Activated naive CD8-positive, alpha-beta T cell treated with anti-CD3 and anti-CD28 coated beads, Interleukin-2, amount 10 ng/mL, durations not matched to agents 7 days and 5 days (primary cell): ENCODE results near the gene COL4A6. TPM values are rescaled to one million over a fixed set of nuclear protein-coding genes. Genes with fewer than 3 reads are reported as not detected.

Source experiments
- ATAC-seq: fragments of 150-1000 bp; cut with Tn5 transposase; one replicate; pipeline ENCODE4 v1.10.0; 2021; ENCODE audit warnings: low read depth, moderate library complexity
- POLR2A ChIA-PET: fragments of 350-600 bp; sonication (Branson Sonifier 250); formaldehyde crosslinking; loops from one replicate; lab custom pipeline; 2021; ENCODE audit warnings: antibody characterized with exemption; lab: Charles Lee
- DNase-seq: peaks from one replicate; pipeline ENCODE4 v3.0.0; 2021
- H3K27ac Mint-ChIP-seq: one replicate; pipeline ENCODE4 v1.8.0; 2022; ENCODE audit warnings: mild to moderate bottlenecking, mixed read lengths
- H3K27me3 Mint-ChIP-seq: one replicate; pipeline ENCODE4 v1.8.0; 2022; ENCODE audit warnings: mild to moderate bottlenecking, moderate library complexity, mixed read lengths
- H3K36me3 Mint-ChIP-seq: one replicate; pipeline ENCODE4 v1.8.0; 2021; ENCODE audit warnings: mild to moderate bottlenecking, mixed read lengths
- H3K4me1 Mint-ChIP-seq: one replicate; pipeline ENCODE4 v1.8.0; 2021; ENCODE audit warnings: mixed read lengths
- H3K4me3 Mint-ChIP-seq: one replicate; pipeline ENCODE4 v1.8.0; 2022; ENCODE audit warnings: mild to moderate bottlenecking, moderate library complexity, mixed read lengths
- H3K9me3 Mint-ChIP-seq: one replicate; pipeline ENCODE4 v1.8.0; 2021; ENCODE audit warnings: mixed read lengths
- total RNA-seq, 2 experiments: library from RNA; stranded (reverse); gene quantifications; one replicate each; pipeline ENCODE4 v1.2.3, GENCODE V29; 2021

Gene COL4A6
- total RNA-seq, 2 experiments from 2014 or later, result not detected

- POLR2A ChIA-PET, result no interaction called here
- Mint-ChIP-seq H3K4me3 (no peak overlapping the region), H3K36me3 (peaks cover 8% of the 10 kb centered on the region), H3K9me3 (no peaks in the 10 kb centered on the region), H3K27ac (no peak overlapping the region), H3K4me1 (peaks cover 14% of the 10 kb centered on the region), H3K27me3 (peaks cover 2% of the 10 kb centered on the region)
- ATAC-seq (no peak), DNase-seq (no peak)
Observed at GRCh38 chrX:108159028-108159670, 279.1 kb downstream of the COL4A6 start.

DNA sequence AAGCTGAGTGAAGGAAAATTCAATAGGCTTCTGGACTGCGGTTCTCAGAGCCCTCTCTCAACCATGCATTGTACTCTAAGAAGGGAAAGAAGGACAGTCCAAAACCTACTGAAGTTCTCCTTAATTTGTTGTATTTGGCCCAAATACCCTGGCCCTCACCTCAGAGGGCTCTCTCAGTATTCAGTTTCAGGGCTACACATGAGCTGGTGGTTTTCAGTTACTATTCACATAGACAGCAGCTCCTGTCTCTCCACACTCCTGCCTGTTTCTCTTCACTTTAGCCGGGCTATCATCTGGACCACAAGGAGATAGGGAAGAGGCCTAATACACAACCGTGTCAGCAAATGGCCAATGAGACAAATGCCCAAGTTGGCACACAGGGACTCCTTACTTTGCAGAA, 280.6 kb downstream of the COL4A6 start:
- POLR2A ChIA-PET, result no interaction called here
- Mint-ChIP-seq H3K36me3 (peaks cover 20% of the 10 kb centered on the region), H3K27me3 (peaks cover 2% of the 10 kb centered on the region)

DNA sequence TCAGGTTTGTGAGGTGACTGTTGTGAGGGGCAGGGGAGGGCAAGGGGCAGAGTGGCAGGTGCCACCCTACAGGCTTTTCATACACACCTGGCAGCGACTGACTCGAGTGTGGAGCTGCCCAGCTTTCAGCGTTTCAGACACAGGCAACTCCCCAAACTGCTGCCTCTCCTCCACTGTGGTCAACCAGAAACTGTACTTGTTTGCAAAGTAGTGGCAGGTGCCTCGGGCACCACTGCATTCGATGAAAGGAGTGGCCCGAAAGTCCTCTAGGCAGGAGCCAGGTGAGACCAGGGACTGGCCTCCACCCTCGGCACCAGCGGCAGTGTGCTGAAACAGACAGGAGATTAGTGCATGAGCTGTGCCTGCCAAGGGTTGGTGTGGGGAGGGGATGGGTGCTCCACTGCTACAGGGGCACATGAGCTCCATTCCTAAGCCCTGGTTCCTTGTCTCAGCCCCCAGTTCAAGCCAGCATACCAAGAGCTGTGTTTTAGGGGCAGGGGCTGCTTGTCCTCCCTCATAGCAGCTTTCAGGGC, 281.2 kb downstream of the COL4A6 start:
- H3K4me3 Mint-ChIP-seq, result no peak overlapping the region
- POLR2A ChIA-PET, result no interaction called here
- no peaks in the 10 kb centered on the region for H3K9me3 Mint-ChIP-seq
- no peaks in the 10 kb centered on the region for H3K27me3 Mint-ChIP-seq
- no peak overlapping the region for H3K27ac Mint-ChIP-seq
- no peak for ATAC-seq
- H3K4me1 Mint-ChIP-seq, result peaks cover 14% of the 10 kb centered on the region
- no peak for DNase-seq
- H3K36me3 Mint-ChIP-seq, result peaks cover 22% of the 10 kb centered on the region

More for the DNA sequence above, 280.6 kb downstream of the COL4A6 start:
- no peak for ATAC-seq
- DNase-seq, result no peak
- Mint-ChIP-seq H3K27ac (no peak overlapping the region), H3K9me3 (no peaks in the 10 kb centered on the region), H3K4me3 (no peak overlapping the region), H3K4me1 (peaks cover 14% of the 10 kb centered on the region)

- peaks cover 15% of the 10 kb centered on the region for H3K4me1 Mint-ChIP-seq
- no peak overlapping the region for H3K27ac Mint-ChIP-seq
- no peak overlapping the region for H3K4me3 Mint-ChIP-seq
Observed at GRCh38 chrX:108156082-108156481, 282.1 kb downstream of the COL4A6 start.

DNA sequence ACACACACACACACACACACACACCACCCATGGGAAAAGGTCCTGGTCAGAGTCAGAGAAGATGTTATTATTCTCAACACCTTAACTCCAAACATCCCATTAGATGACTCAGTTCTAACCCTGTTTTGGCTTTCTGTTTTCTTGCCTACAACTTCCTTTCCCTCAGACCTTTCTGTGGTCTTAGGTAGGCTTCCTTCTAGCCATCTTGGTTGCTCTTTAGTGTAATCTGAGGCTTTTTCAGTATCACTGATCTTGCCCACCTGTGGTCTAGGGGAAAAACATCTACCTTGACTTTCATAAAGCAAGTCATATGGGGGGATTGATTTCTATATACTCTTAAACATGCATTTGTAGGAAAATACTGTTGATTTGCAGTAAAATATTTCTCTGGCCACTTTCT, 289.7 kb downstream of the COL4A6 start:
- H3K4me3 Mint-ChIP-seq, result peak overlapping the region; percentile 39
- no peak for DNase-seq

More at GRCh38 chrX:108156082-108156481, 282.1 kb downstream of the COL4A6 start:
- ATAC-seq (peak; percentile 58), DNase-seq (no peak)
- Mint-ChIP-seq H3K36me3 (peaks cover 27% of the 10 kb centered on the region), H3K9me3 (no peaks in the 10 kb centered on the region), H3K27me3 (peaks cover 2% of the 10 kb centered on the region)
- POLR2A ChIA-PET, result no interaction called here

GRCh38 chrX:108138814-108139702, 299.2 kb downstream of the COL4A6 start:
- no peak for ATAC-seq

More for the DNA sequence above, 289.7 kb downstream of the COL4A6 start:
- H3K36me3 Mint-ChIP-seq, result peaks cover 46% of the 10 kb centered on the region
- peak; percentile 70 for ATAC-seq
- H3K4me1 Mint-ChIP-seq, result peaks cover 13% of the 10 kb centered on the region
- H3K9me3 Mint-ChIP-seq, result no peaks in the 10 kb centered on the region
- H3K27ac Mint-ChIP-seq, result peak overlapping the region; percentile 60
- POLR2A ChIA-PET, result no interaction called here
- peaks cover 2% of the 10 kb centered on the region for H3K27me3 Mint-ChIP-seq

DNA sequence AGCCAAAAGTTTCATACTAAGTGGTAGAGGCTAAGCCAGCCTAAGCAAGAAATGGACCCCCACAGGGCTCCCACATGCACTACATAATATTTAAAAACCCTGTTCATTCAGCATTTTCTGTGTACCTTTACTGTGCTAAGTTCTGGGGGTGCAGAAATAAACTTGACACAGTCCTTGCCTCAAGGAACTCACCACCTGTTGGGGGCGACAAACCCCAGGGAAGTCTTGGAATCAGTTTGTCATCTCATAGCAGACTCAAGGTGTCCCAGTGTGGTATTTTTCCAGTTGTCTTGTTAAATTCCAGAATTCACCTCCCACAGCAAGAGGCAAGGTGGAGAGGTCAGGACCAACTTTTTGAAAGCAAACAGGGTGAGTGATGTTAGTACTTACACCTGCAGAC, 303.5 kb downstream of the COL4A6 start:
- no peak for ATAC-seq
- no peaks in the 10 kb centered on the region for H3K27me3 Mint-ChIP-seq
- POLR2A ChIA-PET, result no interaction called here
- no peak overlapping the region for H3K27ac Mint-ChIP-seq
- H3K9me3 Mint-ChIP-seq, result no peaks in the 10 kb centered on the region
- H3K36me3 Mint-ChIP-seq, result peaks cover 15% of the 10 kb centered on the region
- H3K4me3 Mint-ChIP-seq, result no peak overlapping the region
- no peak for DNase-seq
- H3K4me1 Mint-ChIP-seq, result peaks cover 2% of the 10 kb centered on the region

More at GRCh38 chrX:108138814-108139702, 299.2 kb downstream of the COL4A6 start:
- H3K27me3 Mint-ChIP-seq, result no peaks in the 10 kb centered on the region
- H3K4me1 Mint-ChIP-seq, result peaks cover 2% of the 10 kb centered on the region
- H3K36me3 Mint-ChIP-seq, result peaks cover 11% of the 10 kb centered on the region
- no peaks in the 10 kb centered on the region for H3K9me3 Mint-ChIP-seq
- no peak overlapping the region for H3K4me3 Mint-ChIP-seq
- no peak for DNase-seq
- POLR2A ChIA-PET, result no interaction called here
- H3K27ac Mint-ChIP-seq, result no peak overlapping the region

DNA sequence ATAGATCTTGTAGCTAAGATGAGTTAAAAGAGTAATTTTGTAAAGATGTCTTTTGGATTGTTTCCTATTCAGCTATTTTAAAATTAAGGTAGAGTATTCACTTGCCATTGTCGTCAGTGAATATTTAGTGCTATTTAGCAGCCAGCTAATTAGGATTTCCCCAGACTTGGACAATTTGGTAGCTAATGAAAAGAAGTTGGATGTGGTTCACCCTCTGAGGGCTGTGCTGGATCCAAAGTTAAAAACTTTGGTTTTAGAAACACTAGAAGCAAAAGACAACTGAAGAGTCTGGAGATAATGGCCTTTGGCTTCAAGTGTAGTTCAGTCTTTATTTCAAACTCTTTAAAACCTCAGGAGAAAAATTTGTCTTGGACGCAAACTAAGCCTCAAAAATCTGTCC, 305.3 kb downstream of the COL4A6 start:
- H3K4me3 Mint-ChIP-seq, result no peak overlapping the region
- H3K27me3 Mint-ChIP-seq, result no peaks in the 10 kb centered on the region
- POLR2A ChIA-PET, result no interaction called here
- no peaks in the 10 kb centered on the region for H3K4me1 Mint-ChIP-seq
- no peaks in the 10 kb centered on the region for H3K9me3 Mint-ChIP-seq
- no peak overlapping the region for H3K27ac Mint-ChIP-seq
- H3K36me3 Mint-ChIP-seq, result peaks cover 12% of the 10 kb centered on the region
- DNase-seq (no peak), ATAC-seq (no peak)

GRCh38 chrX:108132034-108132433, 306.2 kb downstream of the COL4A6 start:
- H3K4me1 Mint-ChIP-seq, result no peaks in the 10 kb centered on the region

GRCh38 chrX:108131471-108131870, 306.8 kb downstream of the COL4A6 start:
- Mint-ChIP-seq H3K9me3 (no peaks in the 10 kb centered on the region), H3K27ac (no peak overlapping the region), H3K36me3 (peaks cover 12% of the 10 kb centered on the region), H3K27me3 (no peaks in the 10 kb centered on the region), H3K4me1 (no peaks in the 10 kb centered on the region), H3K4me3 (no peak overlapping the region)
- POLR2A ChIA-PET, result no interaction called here
- ATAC-seq (no peak), DNase-seq (no peak)

More at GRCh38 chrX:108132034-108132433, 306.2 kb downstream of the COL4A6 start:
- no peak for DNase-seq
- no peak overlapping the region for H3K4me3 Mint-ChIP-seq
- H3K27ac Mint-ChIP-seq, result no peak overlapping the region
- H3K9me3 Mint-ChIP-seq, result no peaks in the 10 kb centered on the region
- peaks cover 12% of the 10 kb centered on the region for H3K36me3 Mint-ChIP-seq
- POLR2A ChIA-PET, result no interaction called here
- no peak for ATAC-seq
- H3K27me3 Mint-ChIP-seq, result no peaks in the 10 kb centered on the region

GRCh38 chrX:108130889-108131288, 307.3 kb downstream of the COL4A6 start:
- H3K4me1 Mint-ChIP-seq, result no peaks in the 10 kb centered on the region
- H3K27me3 Mint-ChIP-seq, result no peaks in the 10 kb centered on the region
- DNase-seq, result no peak
- peaks cover 12% of the 10 kb centered on the region for H3K36me3 Mint-ChIP-seq
- no peak overlapping the region for H3K4me3 Mint-ChIP-seq
- no peaks in the 10 kb centered on the region for H3K9me3 Mint-ChIP-seq
- no peak for ATAC-seq
- POLR2A ChIA-PET, result no interaction called here
- no peak overlapping the region for H3K27ac Mint-ChIP-seq

- Mint-ChIP-seq H3K4me1 (no peaks in the 10 kb centered on the region), H3K36me3 (peaks cover 8% of the 10 kb centered on the region), H3K4me3 (no peak overlapping the region), H3K27me3 (no peaks in the 10 kb centered on the region), H3K27ac (no peak overlapping the region), H3K9me3 (no peaks in the 10 kb centered on the region)
- POLR2A ChIA-PET, result interaction anchor here (1.0 kb wide), 1 partner anchor 36 kb away, joined by 3 read pairs; the partner anchor contains the start of gene PSMD10
- no peak for ATAC-seq
- DNase-seq, result no peak
Observed at GRCh38 chrX:108127152-108127551, 311.1 kb downstream of the COL4A6 start.

DNA sequence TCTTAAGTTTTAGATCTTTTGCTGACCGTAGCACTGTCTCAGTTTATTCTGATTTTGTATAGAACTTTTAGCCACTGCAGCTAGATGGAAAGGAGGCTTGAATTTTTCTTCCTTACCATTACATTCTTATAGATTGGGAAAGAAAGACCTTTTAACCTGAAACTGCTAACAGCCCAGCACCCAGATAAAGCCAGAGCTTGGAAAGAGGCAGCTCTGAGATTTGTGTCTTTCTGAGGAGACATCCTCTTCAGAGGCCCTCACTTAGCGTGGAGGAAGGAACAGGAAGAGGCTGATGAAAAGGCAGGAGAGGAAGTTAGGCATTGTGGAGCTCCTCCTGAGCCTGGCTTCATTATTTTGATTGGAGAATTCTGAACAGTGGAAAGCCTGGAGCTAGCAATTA, 311.6 kb downstream of the COL4A6 start:
- POLR2A ChIA-PET, result interaction anchor here (1.0 kb wide), 1 partner anchor 36 kb away, joined by 3 read pairs; the partner anchor contains the start of gene PSMD10
- DNase-seq, result no peak
- Mint-ChIP-seq H3K27me3 (no peaks in the 10 kb centered on the region), H3K4me3 (no peak overlapping the region), H3K9me3 (no peaks in the 10 kb centered on the region), H3K27ac (no peak overlapping the region), H3K36me3 (peaks cover 7% of the 10 kb centered on the region), H3K4me1 (no peaks in the 10 kb centered on the region)
- no peak for ATAC-seq
